ENCODE data around the gene ZBP1.

The ZBP1 gene

GRCh38 chr20:57562541-57563465 is 57.4 kb downstream of the ZBP1 start:
- no peak overlapping the region for H3K4me3 ChIP-seq
- no peaks in the 10 kb centered on the region for H3K4me1 ChIP-seq
- no peaks in the 10 kb centered on the region for H3K36me3 ChIP-seq (replicated peaks)
- H3K27me3 ChIP-seq (ENCODE audit: low read depth): peaks cover 13% of the 10 kb centered on the region
- no peaks in the 10 kb centered on the region for H3K9me3 ChIP-seq
- in situ Hi-C loops (cut with MboI; ENCODE audit: low sequenced_read_pairs): no loop called here
- no peak for DNase-seq (ENCODE audit: low spot score in 2 of 2)

DNA sequence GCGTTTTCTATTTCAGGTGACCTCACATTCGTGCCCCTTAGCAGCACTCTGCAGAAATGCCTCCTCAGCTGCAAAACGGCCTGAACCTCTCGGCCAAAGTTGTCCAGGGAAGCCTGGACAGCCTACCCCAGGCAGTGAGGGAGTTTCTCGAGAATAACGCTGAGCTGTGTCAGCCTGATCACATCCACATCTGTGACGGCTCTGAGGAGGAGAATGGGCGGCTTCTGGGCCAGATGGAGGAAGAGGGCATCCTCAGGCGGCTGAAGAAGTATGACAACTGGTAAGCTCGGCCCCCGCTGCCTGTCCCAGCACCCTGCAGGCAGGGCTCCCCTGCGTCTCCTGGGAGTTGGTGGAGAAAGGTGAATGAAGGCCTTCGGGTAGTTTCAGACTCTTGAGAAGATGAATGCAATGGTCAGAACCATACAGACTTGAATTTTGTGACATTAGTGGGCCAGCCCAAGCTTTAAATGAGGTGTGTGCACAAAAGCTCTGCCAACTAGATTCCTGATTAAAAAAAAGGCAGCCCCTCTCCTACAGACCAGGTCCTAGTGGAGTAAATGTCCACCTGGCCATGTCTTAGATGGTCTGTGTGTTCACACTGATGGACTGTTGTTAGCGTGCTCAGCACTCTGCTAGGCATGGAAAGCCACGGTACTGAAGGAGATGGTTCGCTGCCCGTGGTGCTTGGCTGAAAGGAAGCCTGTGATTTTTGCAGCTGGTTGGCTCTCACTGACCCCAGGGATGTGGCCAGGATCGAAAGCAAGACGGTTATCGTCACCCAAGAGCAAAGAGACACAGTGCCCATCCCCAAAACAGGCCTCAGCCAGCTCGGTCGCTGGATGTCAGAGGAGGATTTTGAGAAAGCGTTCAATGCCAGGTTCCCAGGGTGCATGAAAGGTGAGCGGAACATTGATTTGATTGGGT is 58.6 kb downstream of the ZBP1 start:
- peaks cover 21% of the 10 kb centered on the region for H3K27me3 ChIP-seq (ENCODE audit: low read depth)
- no peak overlapping the region for H3K4me3 ChIP-seq
- no peaks in the 10 kb centered on the region for H3K36me3 ChIP-seq (replicated peaks)
- DNase-seq (ENCODE audit: low spot score in 2 of 2): no peak
- in situ Hi-C loops (cut with MboI; ENCODE audit: low sequenced_read_pairs): no loop called here
- H3K9me3 ChIP-seq: no peaks in the 10 kb centered on the region
- H3K4me1 ChIP-seq: no peaks in the 10 kb centered on the region

DNA sequence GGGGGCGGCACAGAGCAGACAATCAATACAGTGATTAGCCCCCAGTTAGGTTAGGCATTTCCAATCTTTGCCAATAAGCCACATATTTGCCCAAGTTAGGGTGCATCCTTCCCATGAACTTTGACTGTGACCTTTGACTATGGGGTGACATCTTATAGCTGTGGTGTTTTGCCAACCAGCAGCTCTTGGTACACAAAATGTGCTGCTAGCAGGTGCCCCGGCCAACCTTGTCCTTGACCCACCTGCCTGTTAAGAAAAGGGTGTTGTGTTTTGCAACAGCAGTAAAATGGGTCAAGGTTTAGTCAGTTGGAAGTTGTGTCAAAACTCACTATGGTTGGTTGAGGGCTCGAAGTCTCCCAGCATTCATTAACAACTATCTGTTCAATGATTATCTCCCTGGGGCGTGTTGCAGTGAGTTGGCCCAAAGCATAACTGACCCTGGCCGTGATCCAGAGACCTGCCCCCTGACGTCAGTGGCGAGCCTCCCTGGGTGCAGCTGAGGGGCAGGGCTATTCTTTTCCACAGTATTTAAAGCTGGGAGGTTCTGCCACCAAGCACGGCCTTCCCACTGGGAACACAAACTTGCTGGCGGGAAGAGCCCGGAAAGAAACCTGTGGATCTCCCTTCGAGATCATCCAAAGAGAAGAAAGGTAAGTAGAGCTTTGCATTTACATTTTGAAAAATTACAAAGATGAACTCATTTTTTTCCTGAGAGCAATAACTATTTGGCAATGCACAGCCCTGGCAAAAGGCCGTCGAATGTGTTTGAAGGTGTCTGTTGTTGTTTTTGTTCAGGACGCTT is 59.5 kb downstream of the ZBP1 start, which contains the start of gene PCK1:
Gene PCK1, plus strand, starts transcription at position 557 of the 802 bp plus-strand sequence. CDS start 302 bp downstream, outside the sequence.
- Histone ChIP-seq H3K36me3 (replicated peaks) (no peaks in the 10 kb centered on the region), H3K4me3 (no peak within 1 kb of the TSS), H3K4me1 (no peaks in the 10 kb centered on the region), H3K9me3 (no peaks in the 10 kb centered on the region), H3K27me3 (ENCODE audit: low read depth) (peaks cover 24% of the 10 kb centered on the region)
- DNase-seq (ENCODE audit: low spot score in 2 of 2): peak in 1 of 2 experiments; percentile 42
- in situ Hi-C loops (cut with MboI; ENCODE audit: low sequenced_read_pairs): no loop called here

GRCh38 chr20:57559658-57560553 is 60.3 kb downstream of the ZBP1 start:
- in situ Hi-C loops (cut with MboI; ENCODE audit: low sequenced_read_pairs): no loop called here
- no peaks in the 10 kb centered on the region for H3K4me1 ChIP-seq
- H3K27me3 ChIP-seq (ENCODE audit: low read depth): peaks cover 29% of the 10 kb centered on the region
- no peaks in the 10 kb centered on the region for H3K9me3 ChIP-seq
- H3K4me3 ChIP-seq: no peak overlapping the region
- H3K36me3 ChIP-seq (replicated peaks): no peaks in the 10 kb centered on the region
- no peak for DNase-seq (ENCODE audit: low spot score in 2 of 2)

DNA sequence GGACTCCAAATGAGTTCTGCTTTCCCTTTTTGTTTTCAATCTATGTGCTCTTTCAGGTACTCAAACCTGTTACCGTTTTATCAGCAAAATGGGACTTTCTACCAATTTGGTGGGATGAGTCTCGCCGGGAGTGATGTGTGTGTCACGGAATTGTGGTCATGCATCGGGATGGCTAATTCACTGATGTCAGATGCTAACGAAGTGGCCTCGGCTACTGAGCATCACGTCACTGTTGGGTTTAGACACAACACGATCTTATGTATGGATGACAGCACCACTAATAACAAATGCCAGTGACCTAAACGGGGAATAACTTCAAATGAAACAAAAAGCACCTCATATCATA is 61.0 kb downstream of the ZBP1 start:
- H3K4me3 ChIP-seq: no peak overlapping the region
- H3K27me3 ChIP-seq (ENCODE audit: low read depth): peaks cover 29% of the 10 kb centered on the region
- no peak for DNase-seq (ENCODE audit: low spot score in 2 of 2)
- no peaks in the 10 kb centered on the region for H3K4me1 ChIP-seq
- no peaks in the 10 kb centered on the region for H3K36me3 ChIP-seq (replicated peaks)
- in situ Hi-C loops (cut with MboI; ENCODE audit: low sequenced_read_pairs): no loop called here
- no peaks in the 10 kb centered on the region for H3K9me3 ChIP-seq

DNA sequence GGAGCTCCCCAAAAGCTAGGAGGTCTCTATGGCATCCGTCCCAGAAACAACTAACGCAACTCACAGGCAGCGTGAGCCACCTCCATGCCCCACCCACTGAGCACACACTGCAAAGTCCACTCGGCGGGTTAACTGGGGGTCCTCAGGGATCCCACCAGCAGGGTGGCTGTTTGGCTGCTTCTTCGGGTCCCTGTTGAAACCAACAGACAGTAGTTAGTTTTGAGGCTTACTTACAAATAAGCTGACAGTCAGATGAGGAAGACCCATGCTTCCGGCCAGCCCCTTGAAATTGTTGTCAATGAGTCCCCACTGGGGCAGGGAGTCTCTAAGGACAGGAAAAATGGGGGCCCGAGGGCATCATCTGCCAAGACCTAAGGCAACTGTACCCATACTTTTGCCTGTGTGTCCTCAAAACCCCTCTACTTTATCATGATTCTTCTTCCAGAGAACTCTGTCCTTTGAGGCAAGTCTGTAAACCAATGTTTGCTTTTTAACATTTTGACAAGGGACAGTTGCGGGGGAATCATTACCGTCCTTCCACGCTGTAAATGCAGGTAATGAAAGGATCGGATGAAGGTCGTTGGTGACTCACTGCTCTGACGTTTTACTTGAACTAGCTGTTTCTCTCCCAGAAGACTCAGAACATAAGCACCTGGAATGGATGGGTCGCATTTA is 61.5 kb downstream of the ZBP1 start:
- DNase-seq (ENCODE audit: low spot score in 2 of 2): no peak
- H3K4me1 ChIP-seq: no peaks in the 10 kb centered on the region
- no peak overlapping the region for H3K4me3 ChIP-seq
- H3K9me3 ChIP-seq: no peaks in the 10 kb centered on the region
- H3K27me3 ChIP-seq (ENCODE audit: low read depth): peaks cover 29% of the 10 kb centered on the region
- in situ Hi-C loops (cut with MboI; ENCODE audit: low sequenced_read_pairs): no loop called here
- H3K36me3 ChIP-seq (replicated peaks): no peaks in the 10 kb centered on the region

DNA sequence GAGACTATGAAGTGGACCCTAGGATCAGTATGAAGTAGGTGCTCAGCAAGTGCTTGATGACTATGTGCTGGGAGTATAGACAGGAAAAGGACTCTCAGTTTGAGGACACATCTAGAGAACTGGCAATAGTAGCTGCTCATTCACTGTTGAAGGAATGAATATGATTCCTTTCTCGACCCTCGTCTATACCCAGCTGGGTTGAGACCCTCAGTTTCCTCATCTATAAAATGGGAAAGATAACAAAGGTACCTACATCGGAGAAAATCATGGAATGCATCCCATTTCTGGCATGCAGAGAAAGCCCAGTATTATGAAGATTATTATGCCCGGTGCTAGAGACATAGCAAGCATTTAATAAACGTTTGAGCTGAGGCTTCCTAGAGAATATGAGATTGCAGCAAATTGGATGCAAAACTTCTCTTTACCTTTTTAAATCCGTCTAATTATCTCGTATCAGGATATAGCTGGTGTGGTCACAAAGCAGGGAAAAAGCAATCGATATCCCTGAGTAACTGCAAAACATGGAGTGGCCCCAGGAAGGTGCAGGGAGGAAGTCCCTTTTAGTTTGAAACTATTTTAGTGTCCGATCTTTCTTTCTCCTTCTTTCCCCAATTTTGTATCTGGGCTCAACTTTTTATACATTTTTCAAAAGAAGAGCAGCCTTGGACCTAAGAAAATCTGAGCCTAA is 62.2 kb downstream of the ZBP1 start:
- Histone ChIP-seq H3K4me1 (no peaks in the 10 kb centered on the region), H3K9me3 (no peaks in the 10 kb centered on the region), H3K36me3 (replicated peaks) (no peaks in the 10 kb centered on the region), H3K27me3 (ENCODE audit: low read depth) (peaks cover 29% of the 10 kb centered on the region), H3K4me3 (no peak overlapping the region)
- in situ Hi-C loops (cut with MboI; ENCODE audit: low sequenced_read_pairs): no loop called here
- DNase-seq (ENCODE audit: low spot score in 2 of 2): no peak

DNA sequence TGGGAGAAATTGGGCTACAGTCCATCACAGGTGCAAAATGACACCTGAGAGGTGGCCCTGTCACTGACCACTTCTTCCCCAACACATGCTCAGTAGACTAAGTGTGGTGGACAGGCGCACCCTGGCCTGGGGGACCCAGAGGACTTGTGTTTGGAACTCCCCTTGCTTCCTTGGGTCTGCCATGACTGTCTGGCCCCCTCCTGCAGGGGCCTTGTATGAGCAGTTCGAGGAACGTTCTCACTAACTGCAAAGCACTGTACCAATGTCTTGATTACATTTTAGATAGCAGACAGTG is 63.3 kb downstream of the ZBP1 start:
- no peak overlapping the region for H3K4me3 ChIP-seq
- no peak for DNase-seq (ENCODE audit: low spot score in 2 of 2)
- peaks cover 29% of the 10 kb centered on the region for H3K27me3 ChIP-seq (ENCODE audit: low read depth)
- no peaks in the 10 kb centered on the region for H3K36me3 ChIP-seq (replicated peaks)
- H3K4me1 ChIP-seq: no peaks in the 10 kb centered on the region
- in situ Hi-C loops (cut with MboI; ENCODE audit: low sequenced_read_pairs): no loop called here
- H3K9me3 ChIP-seq: no peaks in the 10 kb centered on the region

DNA sequence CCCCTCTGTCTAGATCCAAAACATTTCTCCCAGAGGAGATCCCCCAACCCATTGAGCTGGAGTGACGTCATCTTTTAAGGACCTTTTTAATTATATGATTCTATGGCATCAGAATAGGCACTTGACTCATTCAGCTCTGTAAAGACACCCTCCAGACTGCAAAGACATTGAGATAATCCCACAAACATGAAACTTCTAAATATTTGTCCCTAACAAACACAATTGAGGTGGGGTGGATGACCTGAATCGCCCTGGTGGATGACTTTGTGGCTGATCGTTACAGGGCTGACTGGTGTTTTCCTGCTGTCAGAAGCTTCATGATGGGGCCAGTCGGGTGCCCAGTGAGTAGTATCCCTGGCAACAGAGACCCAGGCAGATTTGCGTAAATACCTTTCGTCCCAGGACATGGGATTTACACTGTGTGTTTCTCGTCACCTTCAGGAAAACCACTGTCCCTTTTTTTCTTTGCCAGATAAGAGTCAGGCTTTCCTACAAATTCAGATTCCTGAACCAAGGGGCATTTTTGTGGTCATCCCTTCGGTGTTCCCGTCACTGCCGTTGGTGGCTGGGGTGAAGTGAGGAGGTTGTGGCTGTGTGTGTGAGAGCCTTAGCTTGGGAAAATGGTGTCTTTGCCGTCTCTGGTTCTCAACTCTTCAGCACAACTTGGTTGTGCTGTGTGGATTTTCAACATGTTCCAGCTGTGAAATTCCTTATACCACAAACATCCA is 64.6 kb downstream of the ZBP1 start:
- no peaks in the 10 kb centered on the region for H3K4me1 ChIP-seq
- no peak for DNase-seq (ENCODE audit: low spot score in 2 of 2)
- H3K36me3 ChIP-seq (replicated peaks): no peaks in the 10 kb centered on the region
- no peak overlapping the region for H3K4me3 ChIP-seq
- in situ Hi-C loops (cut with MboI; ENCODE audit: low sequenced_read_pairs): no loop called here
- no peaks in the 10 kb centered on the region for H3K9me3 ChIP-seq
- peaks cover 29% of the 10 kb centered on the region for H3K27me3 ChIP-seq (ENCODE audit: low read depth)
